HepG2 (cell line): ENCODE data around the gene MYOM1. TPM values are rescaled to one million over a fixed set of nuclear protein-coding genes. Genes with fewer than 3 reads are reported as not detected.
A peak's percentile ranks its signal among the peaks of the same experiment; 100 is the strongest.

ENCODE experiments used
- FOXA1 ChIP-seq, 2 experiments: fragments of 450-650 bp in 1 of 2; sonication (generic) in 1 of 2; formaldehyde crosslinking in 1 of 2; IDR thresholded peaks; 2 replicates each; pipeline versions ENCODE4 v1.4.0 to v1.6.1; 2016 to 2020; ENCODE audit warnings: missing genetic modification reagents in 1 of 2
- FOXK1 ChIP-seq: sonication (generic); formaldehyde crosslinking; IDR thresholded peaks from 2 replicates; pipeline ENCODE4 v1.4.0; 2020; ENCODE audit warnings: low read depth, missing genetic modification reagents, borderline replicate concordance
- GABPA ChIP-seq, 2 experiments: IDR thresholded peaks; 2 replicates each; pipeline ENCODE4 v1.6.1; 2011 to 2016; ENCODE audit warnings: low read depth in 2 of 2, low read length in 1 of 2, missing biosample characterization in 1 of 2, missing genetic modification characterization in 1 of 2
- HBP1 ChIP-seq: IDR thresholded peaks from 2 replicates; pipeline ENCODE4 v1.6.1; 2016; ENCODE audit warnings: low read depth, control low read depth
- IRF2 ChIP-seq: IDR thresholded peaks from 2 replicates; pipeline ENCODE4 v1.6.1; 2018; ENCODE audit warnings: missing genetic modification reagents, missing compliant biosample characterization
- KDM1A ChIP-seq: IDR thresholded peaks from 2 replicates; pipeline ENCODE4 v1.6.1; 2016; ENCODE audit warnings: missing compliant biosample characterization
- MED1 ChIP-seq: sonication (generic); formaldehyde crosslinking; IDR thresholded peaks from 2 replicates; pipeline ENCODE4 v1.4.0; 2020; ENCODE audit warnings: missing genetic modification reagents
- NBN ChIP-seq: fragments of 450-650 bp; conservative IDR thresholded peaks from 2 replicates; pipeline ENCODE4 v1.6.1; 2017
- NFE2L2 ChIP-seq: fragments of 150-350 bp; IDR thresholded peaks from 2 replicates; pipeline ENCODE4 v1.6.1; 2014; ENCODE audit warnings: low read length
- STAG1 ChIP-seq: sonication (generic); formaldehyde crosslinking; IDR thresholded peaks from 2 replicates; pipeline ENCODE4 v1.4.0; 2020; ENCODE audit warnings: missing genetic modification reagents
- TAF15 ChIP-seq: fragments of 200-400 bp; formaldehyde crosslinking; IDR thresholded peaks from one replicate; pipeline ENCODE4 v1.6.1; 2018; ENCODE audit warnings: mild to moderate bottlenecking, low read depth, low read length; ENCODE audit not compliant: poor library complexity, severe bottlenecking
- TOE1 ChIP-seq: sonication (generic); formaldehyde crosslinking; IDR thresholded peaks from 2 replicates; pipeline ENCODE4 v1.4.0; 2020; ENCODE audit warnings: mild to moderate bottlenecking, missing genetic modification reagents
- TSC22D2 ChIP-seq: sonication (generic); formaldehyde crosslinking; IDR thresholded peaks from 2 replicates; pipeline ENCODE4 v1.5.1; 2020; ENCODE audit warnings: missing genetic modification reagents, mild to moderate bottlenecking, borderline replicate concordance
- ZBTB7B ChIP-seq: sonication (generic); formaldehyde crosslinking; IDR thresholded peaks from 2 replicates; pipeline ENCODE4 v1.4.0; 2020; ENCODE audit warnings: missing genetic modification reagents
- ZFAT ChIP-seq: sonication (generic); formaldehyde crosslinking; conservative IDR thresholded peaks from 2 replicates; pipeline ENCODE4 v1.8.1; 2023; ENCODE audit warnings: missing genetic modification reagents, inconsistent platforms
- ZNF317 ChIP-seq: sonication (generic); formaldehyde crosslinking; IDR thresholded peaks from 2 replicates; pipeline ENCODE4 v1.5.0; 2020; ENCODE audit warnings: mild to moderate bottlenecking, missing genetic modification reagents
- ZNF335 ChIP-seq: sonication (generic); formaldehyde crosslinking; IDR thresholded peaks from 2 replicates; pipeline ENCODE4 v1.4.0; 2020; ENCODE audit warnings: missing genetic modification reagents
- polyA plus RNA-seq, 8 experiments: library from polyadenylated mRNA; depleted of rRNA in 3 of 8; stranded (reverse) in 7 of 8; unstranded in 1 of 8; fragments of >200 nt; fragmentation: Illumina TruSeq in 4 of 8; extraction: Trizol in 4 of 8; gene quantifications; 2 replicates each; pipeline versions ENCODE4 v1.2.1 to v1.2.3, GENCODE V29; 2011 to 2016; ENCODE audit warnings: low read depth in 4 of 8, missing spikeins in 1 of 8, mixed read lengths in 1 of 8; ENCODE audit not compliant: insufficient read depth in 1 of 8
- total RNA-seq, 5 experiments: library from RNA; depleted of rRNA; stranded (reverse); fragments of >200 nt; fragmentation: Illumina TruSeq; extraction: Trizol; gene quantifications; 2 replicates each; pipeline ENCODE4 v1.2.3, GENCODE V29; 2016; ENCODE audit warnings: low read depth in 1 of 5
- TF ChIP-seq, protein P1 (sequence below): IDR thresholded peaks from 2 replicates; pipeline ENCODE4 v1.6.1; 2016; ENCODE audit warnings: mild to moderate bottlenecking
- TF ChIP-seq, protein P2 (sequence below): sonication (generic); formaldehyde crosslinking; IDR thresholded peaks from 2 replicates; pipeline ENCODE4 v1.5.0; 2020; ENCODE audit warnings: mild to moderate bottlenecking, missing genetic modification reagents, borderline replicate concordance
- TF ChIP-seq, protein P3 (sequence below): sonication (generic); formaldehyde crosslinking; IDR thresholded peaks from 2 replicates; pipeline ENCODE4 v1.4.0; 2020; ENCODE audit warnings: missing genetic modification reagents, borderline replicate concordance

Gene MYOM1
- total and polyA plus RNA-seq, 2 of the 13 experiments (the other 11 are each of a cell fraction or from before 2014, with no cell fraction given), result 0.46 to 0.98 TPM

- TF ChIP-seq, protein P1, sequence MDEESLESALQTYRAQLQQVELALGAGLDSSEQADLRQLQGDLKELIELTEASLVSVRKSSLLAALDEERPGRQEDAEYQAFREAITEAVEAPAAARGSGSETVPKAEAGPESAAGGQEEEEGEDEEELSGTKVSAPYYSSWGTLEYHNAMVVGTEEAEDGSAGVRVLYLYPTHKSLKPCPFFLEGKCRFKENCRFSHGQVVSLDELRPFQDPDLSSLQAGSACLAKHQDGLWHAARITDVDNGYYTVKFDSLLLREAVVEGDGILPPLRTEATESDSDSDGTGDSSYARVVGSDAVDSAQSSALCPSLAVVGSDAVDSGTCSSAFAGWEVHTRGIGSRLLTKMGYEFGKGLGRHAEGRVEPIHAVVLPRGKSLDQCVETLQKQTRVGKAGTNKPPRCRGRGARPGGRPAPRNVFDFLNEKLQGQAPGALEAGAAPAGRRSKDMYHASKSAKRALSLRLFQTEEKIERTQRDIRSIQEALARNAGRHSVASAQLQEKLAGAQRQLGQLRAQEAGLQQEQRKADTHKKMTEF, result peak; percentile 86
- TF ChIP-seq TAF15, result no peak
- no peak for TF ChIP-seq ZFAT (CRISPR knock-in tag)
- TF ChIP-seq ZNF317 (CRISPR knock-in tag), result no peak
- TF ChIP-seq HBP1 (CRISPR knock-in tag), result peak; percentile 47; the same call in 1 of the 2 replicates
- TF ChIP-seq IRF2 (CRISPR knock-in tag), result 0 out of 2 replicates have a peak, but pooled peaks have one; percentile 54
- peak; percentile 46; the same call in 1 of the 2 replicates for TF ChIP-seq ZNF335
- TF ChIP-seq NBN, result no peak
- TF ChIP-seq NFE2L2, result no peak
- peak; percentile 21; the same call in 1 of the 2 replicates for TF ChIP-seq STAG1 (CRISPR knock-in tag)
- TF ChIP-seq, protein P2, sequence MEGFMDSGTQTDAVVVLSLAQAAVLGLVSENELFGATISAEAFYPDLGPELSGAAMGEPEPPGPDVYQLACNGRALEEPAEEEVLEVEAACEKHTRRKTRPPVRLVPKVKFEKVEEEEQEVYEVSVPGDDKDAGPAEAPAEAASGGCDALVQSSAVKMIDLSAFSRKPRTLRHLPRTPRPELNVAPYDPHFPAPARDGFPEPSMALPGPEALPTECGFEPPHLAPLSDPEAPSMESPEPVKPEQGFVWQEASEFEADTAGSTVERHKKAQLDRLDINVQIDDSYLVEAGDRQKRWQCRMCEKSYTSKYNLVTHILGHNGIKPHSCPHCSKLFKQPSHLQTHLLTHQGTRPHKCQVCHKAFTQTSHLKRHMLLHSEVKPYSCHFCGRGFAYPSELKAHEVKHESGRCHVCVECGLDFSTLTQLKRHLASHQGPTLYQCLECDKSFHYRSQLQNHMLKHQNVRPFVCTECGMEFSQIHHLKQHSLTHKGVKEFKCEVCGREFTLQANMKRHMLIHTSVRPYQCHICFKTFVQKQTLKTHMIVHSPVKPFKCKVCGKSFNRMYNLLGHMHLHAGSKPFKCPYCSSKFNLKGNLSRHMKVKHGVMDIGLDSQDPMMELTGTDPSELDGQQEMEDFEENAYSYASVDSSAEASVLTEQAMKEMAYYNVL (CRISPR knock-in tag), result no peak; the same call in none of the 2 replicates
- peak; percentile 73; the same call in 1 of the 2 replicates for TF ChIP-seq FOXK1 (CRISPR knock-in tag)
- no peak for TF ChIP-seq TSC22D2 (CRISPR knock-in tag)
- peak; percentile 21 for TF ChIP-seq KDM1A (CRISPR knock-in tag)
- 0 out of 2 replicates have a peak, but pooled peaks have one; percentile 14 for TF ChIP-seq ZBTB7B (CRISPR knock-in tag)
- TF ChIP-seq MED1 (CRISPR knock-in tag), result peak; percentile 100
- TF ChIP-seq, protein P3, sequence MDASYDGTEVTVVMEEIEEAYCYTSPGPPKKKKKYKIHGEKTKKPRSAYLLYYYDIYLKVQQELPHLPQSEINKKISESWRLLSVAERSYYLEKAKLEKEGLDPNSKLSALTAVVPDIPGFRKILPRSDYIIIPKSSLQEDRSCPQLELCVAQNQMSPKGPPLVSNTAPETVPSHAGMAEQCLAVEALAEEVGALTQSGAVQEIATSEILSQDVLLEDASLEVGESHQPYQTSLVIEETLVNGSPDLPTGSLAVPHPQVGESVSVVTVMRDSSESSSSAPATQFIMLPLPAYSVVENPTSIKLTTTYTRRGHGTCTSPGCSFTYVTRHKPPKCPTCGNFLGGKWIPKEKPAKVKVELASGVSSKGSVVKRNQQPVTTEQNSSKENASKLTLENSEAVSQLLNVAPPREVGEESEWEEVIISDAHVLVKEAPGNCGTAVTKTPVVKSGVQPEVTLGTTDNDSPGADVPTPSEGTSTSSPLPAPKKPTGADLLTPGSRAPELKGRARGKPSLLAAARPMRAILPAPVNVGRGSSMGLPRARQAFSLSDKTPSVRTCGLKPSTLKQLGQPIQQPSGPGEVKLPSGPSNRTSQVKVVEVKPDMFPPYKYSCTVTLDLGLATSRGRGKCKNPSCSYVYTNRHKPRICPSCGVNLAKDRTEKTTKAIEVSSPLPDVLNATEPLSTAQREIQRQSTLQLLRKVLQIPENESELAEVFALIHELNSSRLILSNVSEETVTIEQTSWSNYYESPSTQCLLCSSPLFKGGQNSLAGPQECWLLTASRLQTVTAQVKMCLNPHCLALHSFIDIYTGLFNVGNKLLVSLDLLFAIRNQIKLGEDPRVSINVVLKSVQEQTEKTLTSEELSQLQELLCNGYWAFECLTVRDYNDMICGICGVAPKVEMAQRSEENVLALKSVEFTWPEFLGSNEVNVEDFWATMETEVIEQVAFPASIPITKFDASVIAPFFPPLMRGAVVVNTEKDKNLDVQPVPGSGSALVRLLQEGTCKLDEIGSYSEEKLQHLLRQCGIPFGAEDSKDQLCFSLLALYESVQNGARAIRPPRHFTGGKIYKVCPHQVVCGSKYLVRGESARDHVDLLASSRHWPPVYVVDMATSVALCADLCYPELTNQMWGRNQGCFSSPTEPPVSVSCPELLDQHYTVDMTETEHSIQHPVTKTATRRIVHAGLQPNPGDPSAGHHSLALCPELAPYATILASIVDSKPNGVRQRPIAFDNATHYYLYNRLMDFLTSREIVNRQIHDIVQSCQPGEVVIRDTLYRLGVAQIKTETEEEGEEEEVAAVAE (CRISPR knock-in tag), result peak; percentile 60; the same call in 1 of the 2 replicates
- TF ChIP-seq GABPA (IDR thresholded peaks at IDR 0.05; ENCODE audit: low read depth, low read length), result no peak
- peak; percentile 45; the same call in 1 of the 2 replicates for TF ChIP-seq GABPA (CRISPR knock-in tag; IDR thresholded peaks at IDR 0.05; ENCODE audit: low read depth)
- TF ChIP-seq TOE1, result no peak
- no peak for TF ChIP-seq FOXA1 (IDR thresholded peaks at IDR 0.05)
- peak; percentile 67 for TF ChIP-seq FOXA1 (CRISPR knock-in tag; IDR thresholded peaks at IDR 0.05)
Observed at GRCh38 chr18:3058328-3059191, 161.2 kb downstream of the MYOM1 start (continued).
